ENCODE results near the gene ARRB1.
"Not testable (repeated sequence)": the region's sequence is repeated elsewhere in the genome, so short reads cannot be mapped to it uniquely, and the experiment has no call there.

Gene ARRB1

GRCh38 chr11:75380716-75381420 lies 29.4 kb upstream of the ARRB1 start:
- Histone ChIP-seq H3K36me3 (replicated peaks; ENCODE audit: insufficient read depth, low read length) (no peaks in the 10 kb centered on the region), H3K4me1 (ENCODE audit: low read length) (no peaks in the 10 kb centered on the region), H2AFZ (ENCODE audit: low read length) (no peak overlapping the region), H3K27me3 (replicated peaks; ENCODE audit: insufficient read depth, low read length) (peaks cover 3% of the 10 kb centered on the region; the same call in 1 of the 2 replicates), H3K27ac (ENCODE audit: low read length) (no peak overlapping the region), H3K79me2 (ENCODE audit: low read length) (no peaks in the 10 kb centered on the region), H3K9me2 (replicated peaks; ENCODE audit: insufficient read depth, low read length) (no peaks in the 10 kb centered on the region), H4K20me1 (ENCODE audit: insufficient read depth, low read length) (no peaks in the 10 kb centered on the region), H3K4me2 (ENCODE audit: low read depth, low read length) (no peak overlapping the region), H3F3A (ENCODE audit: insufficient read depth, low read length) (no peaks in the 10 kb centered on the region), H3K9me3 (replicated peaks; ENCODE audit: insufficient read depth, low read length) (no peaks in the 10 kb centered on the region), H3K9ac (ENCODE audit: low read length) (no peak overlapping the region), H3K4me3 (ENCODE audit: low read length) (no peak overlapping the region)
- DNase-seq: no peak
- no peak for TF ChIP-seq EZH2phosphoT487 (IDR thresholded peaks at IDR 0.05; ENCODE audit: low read length)
- TF ChIP-seq, protein P1, sequence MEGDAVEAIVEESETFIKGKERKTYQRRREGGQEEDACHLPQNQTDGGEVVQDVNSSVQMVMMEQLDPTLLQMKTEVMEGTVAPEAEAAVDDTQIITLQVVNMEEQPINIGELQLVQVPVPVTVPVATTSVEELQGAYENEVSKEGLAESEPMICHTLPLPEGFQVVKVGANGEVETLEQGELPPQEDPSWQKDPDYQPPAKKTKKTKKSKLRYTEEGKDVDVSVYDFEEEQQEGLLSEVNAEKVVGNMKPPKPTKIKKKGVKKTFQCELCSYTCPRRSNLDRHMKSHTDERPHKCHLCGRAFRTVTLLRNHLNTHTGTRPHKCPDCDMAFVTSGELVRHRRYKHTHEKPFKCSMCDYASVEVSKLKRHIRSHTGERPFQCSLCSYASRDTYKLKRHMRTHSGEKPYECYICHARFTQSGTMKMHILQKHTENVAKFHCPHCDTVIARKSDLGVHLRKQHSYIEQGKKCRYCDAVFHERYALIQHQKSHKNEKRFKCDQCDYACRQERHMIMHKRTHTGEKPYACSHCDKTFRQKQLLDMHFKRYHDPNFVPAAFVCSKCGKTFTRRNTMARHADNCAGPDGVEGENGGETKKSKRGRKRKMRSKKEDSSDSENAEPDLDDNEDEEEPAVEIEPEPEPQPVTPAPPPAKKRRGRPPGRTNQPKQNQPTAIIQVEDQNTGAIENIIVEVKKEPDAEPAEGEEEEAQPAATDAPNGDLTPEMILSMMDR (IDR thresholded peaks at IDR 0.05; ENCODE audit: low read length): no peak
- TF ChIP-seq EZH2 (optimal IDR thresholded peaks at IDR 0.05; ENCODE audit: low read depth, low read length): no peak

DNA sequence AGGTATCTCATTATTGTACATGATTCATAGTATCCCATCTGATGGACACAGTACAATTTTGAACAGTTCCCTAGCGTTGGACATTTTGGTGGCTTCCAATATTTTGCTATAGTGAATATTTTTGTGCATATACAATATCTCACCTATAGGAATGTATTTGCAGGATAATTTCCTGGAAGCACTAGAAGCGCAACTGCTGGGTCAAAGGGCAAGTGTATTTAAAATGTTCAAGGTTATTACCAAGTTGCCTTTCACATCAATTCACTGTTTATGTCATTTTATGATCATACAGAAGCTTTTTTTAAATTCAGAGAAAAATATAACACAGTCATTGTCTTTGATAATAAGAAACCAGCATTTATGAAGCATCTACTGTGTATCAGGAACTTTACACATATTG lies 28.8 kb upstream of the ARRB1 start:
- no peak for TF ChIP-seq EZH2phosphoT487 (IDR thresholded peaks at IDR 0.05; ENCODE audit: low read length)
- no peak for TF ChIP-seq EZH2 (optimal IDR thresholded peaks at IDR 0.05; ENCODE audit: low read depth, low read length)
- TF ChIP-seq, protein P1 (IDR thresholded peaks at IDR 0.05; ENCODE audit: low read length): no peak
- H2AFZ ChIP-seq (ENCODE audit: low read length): no peak overlapping the region

GRCh38 chr11:75378776-75379175 lies 27.3 kb upstream of the ARRB1 start:
- not testable (repeated sequence) for H3K79me2 ChIP-seq (ENCODE audit: low read length); H3K4me2 ChIP-seq (ENCODE audit: low read depth, low read length); H3F3A ChIP-seq (ENCODE audit: insufficient read depth, low read length); H4K20me1 ChIP-seq (ENCODE audit: insufficient read depth, low read length); H3K27me3 ChIP-seq (replicated peaks; ENCODE audit: insufficient read depth, low read length); H3K4me1 ChIP-seq (ENCODE audit: low read length); H3K9me3 ChIP-seq (replicated peaks; ENCODE audit: insufficient read depth, low read length); DNase-seq; H3K27ac ChIP-seq (ENCODE audit: low read length); H3K9ac ChIP-seq (ENCODE audit: low read length); H3K9me2 ChIP-seq (replicated peaks; ENCODE audit: insufficient read depth, low read length); H3K36me3 ChIP-seq (replicated peaks; ENCODE audit: insufficient read depth, low read length); H2AFZ ChIP-seq (ENCODE audit: low read length); H3K4me3 ChIP-seq (ENCODE audit: low read length)

More for the DNA sequence above, 28.8 kb upstream of the ARRB1 start:
- H4K20me1 ChIP-seq (ENCODE audit: insufficient read depth, low read length): no peaks in the 10 kb centered on the region
- H3K79me2 ChIP-seq (ENCODE audit: low read length): no peaks in the 10 kb centered on the region
- H3K27me3 ChIP-seq (replicated peaks; ENCODE audit: insufficient read depth, low read length): no peaks in the 10 kb centered on the region
- H3K9me2 ChIP-seq (replicated peaks; ENCODE audit: insufficient read depth, low read length): no peaks in the 10 kb centered on the region
- no peaks in the 10 kb centered on the region for H3K4me1 ChIP-seq (ENCODE audit: low read length)
- DNase-seq: no peak
- H3K27ac ChIP-seq (ENCODE audit: low read length): no peak overlapping the region
- no peaks in the 10 kb centered on the region for H3F3A ChIP-seq (ENCODE audit: insufficient read depth, low read length)
- no peaks in the 10 kb centered on the region for H3K9me3 ChIP-seq (replicated peaks; ENCODE audit: insufficient read depth, low read length)
- no peak overlapping the region for H3K9ac ChIP-seq (ENCODE audit: low read length)
- no peaks in the 10 kb centered on the region for H3K36me3 ChIP-seq (replicated peaks; ENCODE audit: insufficient read depth, low read length)
- H3K4me3 ChIP-seq (ENCODE audit: low read length): no peak overlapping the region
- H3K4me2 ChIP-seq (ENCODE audit: low read depth, low read length): no peak overlapping the region

DNA sequence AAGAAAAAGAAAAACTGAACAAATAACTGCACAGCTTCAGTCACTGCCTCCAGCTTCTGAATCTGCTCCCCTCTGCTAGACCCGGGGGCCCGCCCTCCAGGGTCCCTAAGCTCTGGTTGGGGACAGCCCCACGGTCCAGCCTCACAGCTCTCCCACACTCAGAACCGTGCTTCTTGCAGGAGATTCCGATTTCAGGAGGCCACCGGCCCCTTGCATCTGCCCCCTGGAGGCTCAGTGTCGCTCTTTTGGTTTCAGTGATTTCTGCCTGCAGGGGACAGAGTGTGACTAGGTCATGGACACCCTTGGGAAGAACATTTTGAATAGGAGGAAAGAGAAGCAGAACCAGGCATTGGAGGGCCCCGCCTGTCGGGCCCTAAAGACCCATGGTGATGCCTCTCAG lies 24.7 kb upstream of the ARRB1 start:
- Histone ChIP-seq H3K4me1 (ENCODE audit: low read length) (no peaks in the 10 kb centered on the region), H3K27ac (ENCODE audit: low read length) (no peak overlapping the region), H3K4me3 (ENCODE audit: low read length) (no peak overlapping the region), H3F3A (ENCODE audit: insufficient read depth, low read length) (no peaks in the 10 kb centered on the region), H3K9me2 (replicated peaks; ENCODE audit: insufficient read depth, low read length) (no peaks in the 10 kb centered on the region), H3K36me3 (replicated peaks; ENCODE audit: insufficient read depth, low read length) (no peaks in the 10 kb centered on the region), H2AFZ (ENCODE audit: low read length) (no peak overlapping the region), H4K20me1 (ENCODE audit: insufficient read depth, low read length) (no peaks in the 10 kb centered on the region), H3K9ac (ENCODE audit: low read length) (no peak overlapping the region), H3K9me3 (replicated peaks; ENCODE audit: insufficient read depth, low read length) (no peaks in the 10 kb centered on the region), H3K4me2 (ENCODE audit: low read depth, low read length) (no peak overlapping the region), H3K79me2 (ENCODE audit: low read length) (no peaks in the 10 kb centered on the region), H3K27me3 (replicated peaks; ENCODE audit: insufficient read depth, low read length) (peaks cover 9% of the 10 kb centered on the region; the same call in 1 of the 2 replicates)
- TF ChIP-seq EZH2 (optimal IDR thresholded peaks at IDR 0.05; ENCODE audit: low read depth, low read length): no peak
- no peak for TF ChIP-seq EZH2phosphoT487 (IDR thresholded peaks at IDR 0.05; ENCODE audit: low read length)
- TF ChIP-seq, protein P1 (IDR thresholded peaks at IDR 0.05; ENCODE audit: low read length): no peak
- no peak for DNase-seq
